IPS DF 19.7 (cell line): Measurements from ENCODE around the gene POLR1H.

Experiments
- DNase-seq: peaks from one replicate; pipeline ENCODE4 v3.0.0-alpha.2; 2013; ENCODE audit warnings: low read depth, low spot score

Gene POLR1H

GRCh38 chr6:30093951-30094661 is 33.0 kb downstream of the POLR1H start:
- DNase-seq = no peak

- DNase-seq = no peak
These were observed 35.8 kb downstream of the POLR1H start for GRCh38 chr6:30096829-30097228.

GRCh38 chr6:30097902-30098768 is 37.1 kb downstream of the POLR1H start:
- no peak for DNase-seq

- DNase-seq = no peak
These were observed 39.1 kb downstream of the POLR1H start for GRCh38 chr6:30100154-30100553.

- no peak for DNase-seq
These were observed 39.7 kb downstream of the POLR1H start for GRCh38 chr6:30100585-30101443.

- no peak for DNase-seq
These were observed 40.7 kb downstream of the POLR1H start for GRCh38 chr6:30101444-30102413.

- DNase-seq = no peak
These were observed 41.4 kb downstream of the POLR1H start for GRCh38 chr6:30102414-30102969.

- no peak for DNase-seq
These were observed 42.2 kb downstream of the POLR1H start for GRCh38 chr6:30102970-30103871.

GRCh38 chr6:30103872-30104179 is 42.8 kb downstream of the POLR1H start:
- DNase-seq = no peak

GRCh38 chr6:30104661-30105060 is 43.6 kb downstream of the POLR1H start:
- no peak for DNase-seq

GRCh38 chr6:30111266-30111856 is 50.3 kb downstream of the POLR1H start:
- no peak for DNase-seq

- DNase-seq = no peak
These were observed 51.4 kb downstream of the POLR1H start for GRCh38 chr6:30112402-30112994.

GRCh38 chr6:30113003-30113759 is 52.1 kb downstream of the POLR1H start, which contains the start of gene TRIM31:
Gene TRIM31, minus strand, starts transcription at chr6:30113090. Its CDS starts 285 bp downstream, at chr6:30112805.
- DNase-seq = no peak

GRCh38 chr6:30113841-30114240 is 52.8 kb downstream of the POLR1H start:
- DNase-seq = no peak
